CD4-positive, alpha-beta T cell treated with Interleukin-6 at 100 ng/mL for 8 hours (primary cell): ENCODE data around the gene HNRNPL.

Experiments used
- DNase-seq: peaks from one replicate; pipeline ENCODE4 v3.0.0-alpha.2; 2020; ENCODE audit warnings: mixed read lengths, low spot score

HNRNPL gene

GRCh38 chr19:38845374-38846024 lies 4.3 kb downstream of the HNRNPL start:
- no peak for DNase-seq

- no peak for DNase-seq
These were observed 5.6 kb downstream of the HNRNPL start for GRCh38 chr19:38844093-38844686.

GRCh38 chr19:38843175-38843758 lies 6.5 kb downstream of the HNRNPL start:
- no peak for DNase-seq

- peak; percentile 80 for DNase-seq
These were observed 7.2 kb downstream of the HNRNPL start for GRCh38 chr19:38842439-38843174.

- peak; percentile 55 for DNase-seq
These were observed 7.9 kb downstream of the HNRNPL start for GRCh38 chr19:38841787-38842438.

- no peak for DNase-seq
These were observed 8.5 kb downstream of the HNRNPL start for GRCh38 chr19:38841180-38841766.

GRCh38 chr19:38840583-38840968 lies 9.2 kb downstream of the HNRNPL start:
- no peak for DNase-seq

- no peak for DNase-seq
These were observed 9.8 kb downstream of the HNRNPL start for GRCh38 chr19:38839816-38840582.

- DNase-seq: no peak
These were observed 10.6 kb downstream of the HNRNPL start for GRCh38 chr19:38838986-38839761.

GRCh38 chr19:38838208-38838985 lies 11.4 kb downstream of the HNRNPL start:
- DNase-seq: peak; percentile 15

GRCh38 chr19:38837656-38838121 lies 12.1 kb downstream of the HNRNPL start:
- no peak for DNase-seq

- DNase-seq: no peak
These were observed 12.7 kb downstream of the HNRNPL start for GRCh38 chr19:38836983-38837626.

- no peak for DNase-seq
These were observed 13.4 kb downstream of the HNRNPL start for GRCh38 chr19:38836159-38836982.

- no peak for DNase-seq
These were observed 15.2 kb downstream of the HNRNPL start for GRCh38 chr19:38834590-38834989.

- no peak for DNase-seq
These were observed 15.7 kb downstream of the HNRNPL start for GRCh38 chr19:38834104-38834490.

- no peak for DNase-seq
These were observed 16.7 kb downstream of the HNRNPL start for GRCh38 chr19:38833092-38833425.

- no peak for DNase-seq
These were observed 18.6 kb downstream of the HNRNPL start for GRCh38 chr19:38831142-38831605.
